WTC11 (cell line): Measurements from ENCODE around the gene KRI1. TPM values are rescaled to one million over a fixed set of nuclear protein-coding genes. Genes with fewer than 3 reads are reported as not detected.

Experiments
- ELF4 ChIP-seq: sonication (generic); formaldehyde crosslinking; IDR thresholded peaks from 2 replicates; pipeline ENCODE4 v1.8.1; 2022; ENCODE audit warnings: low read depth, mild to moderate bottlenecking, moderate library complexity, missing genetic modification reagents
- FOXJ3 ChIP-seq: sonication (generic); formaldehyde crosslinking; IDR thresholded peaks from 2 replicates; pipeline ENCODE4 v1.9.0; 2021; ENCODE audit warnings: missing genetic modification reagents, mild to moderate bottlenecking, borderline replicate concordance
- IRF2 ChIP-seq: sonication (generic); formaldehyde crosslinking; IDR thresholded peaks from 2 replicates; pipeline ENCODE4 v1.8.0; 2022; ENCODE audit warnings: low read depth, missing genetic modification reagents, borderline replicate concordance
- RELA ChIP-seq: sonication (generic); formaldehyde crosslinking; IDR thresholded peaks from 2 replicates; pipeline ENCODE4 v1.8.1; 2022; ENCODE audit warnings: missing genetic modification reagents, mild to moderate bottlenecking, borderline replicate concordance
- SMAD4 ChIP-seq: sonication (generic); formaldehyde crosslinking; IDR thresholded peaks from 2 replicates; pipeline ENCODE4 v1.8.0; 2022; ENCODE audit warnings: mild to moderate bottlenecking, missing genetic modification reagents
- SOX15 ChIP-seq: fragments of 250-450 bp; sonication (Bioruptor Pico); IDR thresholded peaks from 2 replicates; pipeline ENCODE4 v1.9.0; 2021; ENCODE audit warnings: mild to moderate bottlenecking
- ZNF263 ChIP-seq: sonication (generic); formaldehyde crosslinking; IDR thresholded peaks from 2 replicates; pipeline ENCODE4 v1.8.1; 2022; ENCODE audit warnings: low read depth, mild to moderate bottlenecking, moderate library complexity, missing genetic modification reagents
- ZNF423 ChIP-seq: fragments of 250-450 bp; sonication (Bioruptor Pico); IDR thresholded peaks from 2 replicates; pipeline ENCODE4 v2.1.2; 2022; ENCODE audit warnings: mild to moderate bottlenecking, moderate library complexity
- total RNA-seq: library from RNA; stranded (reverse); gene quantifications from 3 replicates; pipeline ENCODE4 v1.2.3, GENCODE V29; 2021
- TF ChIP-seq, protein P1 (sequence below): sonication (generic); formaldehyde crosslinking; IDR thresholded peaks from 2 replicates; pipeline ENCODE4 v1.8.1; 2023; ENCODE audit warnings: mild to moderate bottlenecking, missing genetic modification reagents
- TF ChIP-seq, protein P2 (sequence below): sonication (generic); formaldehyde crosslinking; IDR thresholded peaks from 2 replicates; pipeline ENCODE4 v1.8.1; 2023; ENCODE audit warnings: mild to moderate bottlenecking, missing genetic modification reagents, moderate library complexity
- TF ChIP-seq, protein P3 (sequence below): sonication (generic); formaldehyde crosslinking; IDR thresholded peaks from 2 replicates; pipeline ENCODE4 v1.8.0; 2023; ENCODE audit warnings: mild to moderate bottlenecking, missing genetic modification reagents
- TF ChIP-seq, protein P4 (sequence below): sonication (generic); formaldehyde crosslinking; IDR thresholded peaks from 2 replicates; pipeline ENCODE4 v1.8.1; 2023; ENCODE audit warnings: mild to moderate bottlenecking, missing genetic modification reagents, borderline replicate concordance
- TF ChIP-seq, protein P5 (sequence below): fragments of 200-600 bp; IDR thresholded peaks from 2 replicates; pipeline ENCODE4 v1.8.0; 2022; ENCODE audit warnings: antibody characterized with exemption
- TF ChIP-seq, protein P6 (sequence below): sonication (generic); formaldehyde crosslinking; IDR thresholded peaks from 2 replicates; pipeline ENCODE4 v1.8.0; 2023; ENCODE audit warnings: missing genetic modification reagents, mild to moderate bottlenecking, borderline replicate concordance
- TF ChIP-seq, protein P7 (sequence below): fragments of 250-450 bp; sonication (Bioruptor Pico); IDR thresholded peaks from 2 replicates; pipeline ENCODE4 v1.9.0; 2021; ENCODE audit warnings: mild to moderate bottlenecking, borderline replicate concordance

The KRI1 gene
- total RNA-seq, 1 experiment from 2014 or later: 43.6 TPM

DNA sequence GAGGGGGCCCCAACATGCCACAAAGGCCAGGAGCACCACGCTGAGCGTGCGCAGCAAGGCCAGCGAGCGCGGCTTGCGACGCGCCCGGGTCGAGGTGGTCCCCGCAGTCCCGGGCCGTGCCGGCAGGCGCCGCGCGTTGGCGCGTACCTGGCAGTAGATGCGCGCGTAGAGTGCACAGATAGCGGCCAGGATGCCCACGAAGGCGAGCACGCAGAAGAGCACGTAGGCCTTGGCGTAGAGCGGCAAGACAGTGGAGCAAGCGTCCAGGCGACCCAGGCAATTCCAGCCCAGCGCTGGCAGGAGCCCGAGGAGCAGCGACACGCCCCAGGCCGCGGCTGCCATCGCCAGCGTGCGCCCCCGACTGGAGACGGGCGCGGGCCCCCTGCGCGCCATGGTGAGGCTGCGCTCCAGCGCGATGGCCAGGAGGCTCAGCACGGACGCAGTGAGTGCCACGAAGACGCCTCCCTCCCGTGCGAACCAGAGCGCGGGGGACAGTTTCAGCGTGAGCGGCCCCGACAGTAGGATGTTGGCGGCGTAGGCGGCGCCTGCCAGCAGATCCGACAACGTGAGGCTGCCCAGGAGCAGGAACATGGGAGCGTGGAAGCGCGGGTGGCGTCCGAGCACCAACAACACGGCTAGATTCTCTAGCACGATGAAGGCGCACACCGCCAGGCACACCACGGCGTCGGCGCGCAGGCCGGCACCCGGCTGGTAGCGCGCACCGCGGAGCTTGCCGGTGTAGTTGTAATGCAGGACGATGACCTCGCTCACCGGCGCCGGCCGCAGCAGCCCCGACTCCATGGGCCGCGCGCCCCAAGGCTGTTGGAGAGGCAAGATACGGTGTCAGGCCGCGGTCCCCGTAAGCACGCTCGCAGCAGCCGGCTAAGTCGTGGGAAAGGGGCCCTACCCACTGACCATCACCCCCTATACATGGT, 51.3 kb downstream of the KRI1 start (continued):
- TF ChIP-seq, protein P1, sequence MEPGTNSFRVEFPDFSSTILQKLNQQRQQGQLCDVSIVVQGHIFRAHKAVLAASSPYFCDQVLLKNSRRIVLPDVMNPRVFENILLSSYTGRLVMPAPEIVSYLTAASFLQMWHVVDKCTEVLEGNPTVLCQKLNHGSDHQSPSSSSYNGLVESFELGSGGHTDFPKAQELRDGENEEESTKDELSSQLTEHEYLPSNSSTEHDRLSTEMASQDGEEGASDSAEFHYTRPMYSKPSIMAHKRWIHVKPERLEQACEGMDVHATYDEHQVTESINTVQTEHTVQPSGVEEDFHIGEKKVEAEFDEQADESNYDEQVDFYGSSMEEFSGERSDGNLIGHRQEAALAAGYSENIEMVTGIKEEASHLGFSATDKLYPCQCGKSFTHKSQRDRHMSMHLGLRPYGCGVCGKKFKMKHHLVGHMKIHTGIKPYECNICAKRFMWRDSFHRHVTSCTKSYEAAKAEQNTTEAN (CRISPR knock-in tag): peak; percentile 21; the same call in 1 of the 2 replicates
- TF ChIP-seq SOX15: no peak
- TF ChIP-seq, protein P2, sequence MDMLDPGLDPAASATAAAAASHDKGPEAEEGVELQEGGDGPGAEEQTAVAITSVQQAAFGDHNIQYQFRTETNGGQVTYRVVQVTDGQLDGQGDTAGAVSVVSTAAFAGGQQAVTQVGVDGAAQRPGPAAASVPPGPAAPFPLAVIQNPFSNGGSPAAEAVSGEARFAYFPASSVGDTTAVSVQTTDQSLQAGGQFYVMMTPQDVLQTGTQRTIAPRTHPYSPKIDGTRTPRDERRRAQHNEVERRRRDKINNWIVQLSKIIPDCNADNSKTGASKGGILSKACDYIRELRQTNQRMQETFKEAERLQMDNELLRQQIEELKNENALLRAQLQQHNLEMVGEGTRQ (CRISPR knock-in tag): no peak
- TF ChIP-seq, protein P3, sequence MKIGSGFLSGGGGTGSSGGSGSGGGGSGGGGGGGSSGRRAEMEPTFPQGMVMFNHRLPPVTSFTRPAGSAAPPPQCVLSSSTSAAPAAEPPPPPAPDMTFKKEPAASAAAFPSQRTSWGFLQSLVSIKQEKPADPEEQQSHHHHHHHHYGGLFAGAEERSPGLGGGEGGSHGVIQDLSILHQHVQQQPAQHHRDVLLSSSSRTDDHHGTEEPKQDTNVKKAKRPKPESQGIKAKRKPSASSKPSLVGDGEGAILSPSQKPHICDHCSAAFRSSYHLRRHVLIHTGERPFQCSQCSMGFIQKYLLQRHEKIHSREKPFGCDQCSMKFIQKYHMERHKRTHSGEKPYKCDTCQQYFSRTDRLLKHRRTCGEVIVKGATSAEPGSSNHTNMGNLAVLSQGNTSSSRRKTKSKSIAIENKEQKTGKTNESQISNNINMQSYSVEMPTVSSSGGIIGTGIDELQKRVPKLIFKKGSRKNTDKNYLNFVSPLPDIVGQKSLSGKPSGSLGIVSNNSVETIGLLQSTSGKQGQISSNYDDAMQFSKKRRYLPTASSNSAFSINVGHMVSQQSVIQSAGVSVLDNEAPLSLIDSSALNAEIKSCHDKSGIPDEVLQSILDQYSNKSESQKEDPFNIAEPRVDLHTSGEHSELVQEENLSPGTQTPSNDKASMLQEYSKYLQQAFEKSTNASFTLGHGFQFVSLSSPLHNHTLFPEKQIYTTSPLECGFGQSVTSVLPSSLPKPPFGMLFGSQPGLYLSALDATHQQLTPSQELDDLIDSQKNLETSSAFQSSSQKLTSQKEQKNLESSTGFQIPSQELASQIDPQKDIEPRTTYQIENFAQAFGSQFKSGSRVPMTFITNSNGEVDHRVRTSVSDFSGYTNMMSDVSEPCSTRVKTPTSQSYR (CRISPR knock-in tag): no peak
- no peak for TF ChIP-seq ZNF263 (CRISPR knock-in tag)
- TF ChIP-seq ELF4 (CRISPR knock-in tag): no peak
- no peak for TF ChIP-seq SMAD4
- no peak for TF ChIP-seq IRF2
- 0 out of 2 replicates have a peak, but pooled peaks have one; percentile 43 for TF ChIP-seq RELA (CRISPR knock-in tag)
- TF ChIP-seq, protein P4, sequence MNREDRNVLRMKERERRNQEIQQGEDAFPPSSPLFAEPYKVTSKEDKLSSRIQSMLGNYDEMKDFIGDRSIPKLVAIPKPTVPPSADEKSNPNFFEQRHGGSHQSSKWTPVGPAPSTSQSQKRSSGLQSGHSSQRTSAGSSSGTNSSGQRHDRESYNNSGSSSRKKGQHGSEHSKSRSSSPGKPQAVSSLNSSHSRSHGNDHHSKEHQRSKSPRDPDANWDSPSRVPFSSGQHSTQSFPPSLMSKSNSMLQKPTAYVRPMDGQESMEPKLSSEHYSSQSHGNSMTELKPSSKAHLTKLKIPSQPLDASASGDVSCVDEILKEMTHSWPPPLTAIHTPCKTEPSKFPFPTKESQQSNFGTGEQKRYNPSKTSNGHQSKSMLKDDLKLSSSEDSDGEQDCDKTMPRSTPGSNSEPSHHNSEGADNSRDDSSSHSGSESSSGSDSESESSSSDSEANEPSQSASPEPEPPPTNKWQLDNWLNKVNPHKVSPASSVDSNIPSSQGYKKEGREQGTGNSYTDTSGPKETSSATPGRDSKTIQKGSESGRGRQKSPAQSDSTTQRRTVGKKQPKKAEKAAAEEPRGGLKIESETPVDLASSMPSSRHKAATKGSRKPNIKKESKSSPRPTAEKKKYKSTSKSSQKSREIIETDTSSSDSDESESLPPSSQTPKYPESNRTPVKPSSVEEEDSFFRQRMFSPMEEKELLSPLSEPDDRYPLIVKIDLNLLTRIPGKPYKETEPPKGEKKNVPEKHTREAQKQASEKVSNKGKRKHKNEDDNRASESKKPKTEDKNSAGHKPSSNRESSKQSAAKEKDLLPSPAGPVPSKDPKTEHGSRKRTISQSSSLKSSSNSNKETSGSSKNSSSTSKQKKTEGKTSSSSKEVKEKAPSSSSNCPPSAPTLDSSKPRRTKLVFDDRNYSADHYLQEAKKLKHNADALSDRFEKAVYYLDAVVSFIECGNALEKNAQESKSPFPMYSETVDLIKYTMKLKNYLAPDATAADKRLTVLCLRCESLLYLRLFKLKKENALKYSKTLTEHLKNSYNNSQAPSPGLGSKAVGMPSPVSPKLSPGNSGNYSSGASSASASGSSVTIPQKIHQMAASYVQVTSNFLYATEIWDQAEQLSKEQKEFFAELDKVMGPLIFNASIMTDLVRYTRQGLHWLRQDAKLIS (CRISPR knock-in tag): no peak
- TF ChIP-seq FOXJ3 (CRISPR knock-in tag): no peak
- TF ChIP-seq, protein P5, sequence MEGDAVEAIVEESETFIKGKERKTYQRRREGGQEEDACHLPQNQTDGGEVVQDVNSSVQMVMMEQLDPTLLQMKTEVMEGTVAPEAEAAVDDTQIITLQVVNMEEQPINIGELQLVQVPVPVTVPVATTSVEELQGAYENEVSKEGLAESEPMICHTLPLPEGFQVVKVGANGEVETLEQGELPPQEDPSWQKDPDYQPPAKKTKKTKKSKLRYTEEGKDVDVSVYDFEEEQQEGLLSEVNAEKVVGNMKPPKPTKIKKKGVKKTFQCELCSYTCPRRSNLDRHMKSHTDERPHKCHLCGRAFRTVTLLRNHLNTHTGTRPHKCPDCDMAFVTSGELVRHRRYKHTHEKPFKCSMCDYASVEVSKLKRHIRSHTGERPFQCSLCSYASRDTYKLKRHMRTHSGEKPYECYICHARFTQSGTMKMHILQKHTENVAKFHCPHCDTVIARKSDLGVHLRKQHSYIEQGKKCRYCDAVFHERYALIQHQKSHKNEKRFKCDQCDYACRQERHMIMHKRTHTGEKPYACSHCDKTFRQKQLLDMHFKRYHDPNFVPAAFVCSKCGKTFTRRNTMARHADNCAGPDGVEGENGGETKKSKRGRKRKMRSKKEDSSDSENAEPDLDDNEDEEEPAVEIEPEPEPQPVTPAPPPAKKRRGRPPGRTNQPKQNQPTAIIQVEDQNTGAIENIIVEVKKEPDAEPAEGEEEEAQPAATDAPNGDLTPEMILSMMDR: no peak
- TF ChIP-seq, protein P6, sequence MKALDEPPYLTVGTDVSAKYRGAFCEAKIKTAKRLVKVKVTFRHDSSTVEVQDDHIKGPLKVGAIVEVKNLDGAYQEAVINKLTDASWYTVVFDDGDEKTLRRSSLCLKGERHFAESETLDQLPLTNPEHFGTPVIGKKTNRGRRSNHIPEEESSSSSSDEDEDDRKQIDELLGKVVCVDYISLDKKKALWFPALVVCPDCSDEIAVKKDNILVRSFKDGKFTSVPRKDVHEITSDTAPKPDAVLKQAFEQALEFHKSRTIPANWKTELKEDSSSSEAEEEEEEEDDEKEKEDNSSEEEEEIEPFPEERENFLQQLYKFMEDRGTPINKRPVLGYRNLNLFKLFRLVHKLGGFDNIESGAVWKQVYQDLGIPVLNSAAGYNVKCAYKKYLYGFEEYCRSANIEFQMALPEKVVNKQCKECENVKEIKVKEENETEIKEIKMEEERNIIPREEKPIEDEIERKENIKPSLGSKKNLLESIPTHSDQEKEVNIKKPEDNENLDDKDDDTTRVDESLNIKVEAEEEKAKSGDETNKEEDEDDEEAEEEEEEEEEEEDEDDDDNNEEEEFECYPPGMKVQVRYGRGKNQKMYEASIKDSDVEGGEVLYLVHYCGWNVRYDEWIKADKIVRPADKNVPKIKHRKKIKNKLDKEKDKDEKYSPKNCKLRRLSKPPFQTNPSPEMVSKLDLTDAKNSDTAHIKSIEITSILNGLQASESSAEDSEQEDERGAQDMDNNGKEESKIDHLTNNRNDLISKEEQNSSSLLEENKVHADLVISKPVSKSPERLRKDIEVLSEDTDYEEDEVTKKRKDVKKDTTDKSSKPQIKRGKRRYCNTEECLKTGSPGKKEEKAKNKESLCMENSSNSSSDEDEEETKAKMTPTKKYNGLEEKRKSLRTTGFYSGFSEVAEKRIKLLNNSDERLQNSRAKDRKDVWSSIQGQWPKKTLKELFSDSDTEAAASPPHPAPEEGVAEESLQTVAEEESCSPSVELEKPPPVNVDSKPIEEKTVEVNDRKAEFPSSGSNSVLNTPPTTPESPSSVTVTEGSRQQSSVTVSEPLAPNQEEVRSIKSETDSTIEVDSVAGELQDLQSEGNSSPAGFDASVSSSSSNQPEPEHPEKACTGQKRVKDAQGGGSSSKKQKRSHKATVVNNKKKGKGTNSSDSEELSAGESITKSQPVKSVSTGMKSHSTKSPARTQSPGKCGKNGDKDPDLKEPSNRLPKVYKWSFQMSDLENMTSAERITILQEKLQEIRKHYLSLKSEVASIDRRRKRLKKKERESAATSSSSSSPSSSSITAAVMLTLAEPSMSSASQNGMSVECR (CRISPR knock-in tag): peak; percentile 86; the same call in 1 of the 2 replicates
- TF ChIP-seq, protein P7, sequence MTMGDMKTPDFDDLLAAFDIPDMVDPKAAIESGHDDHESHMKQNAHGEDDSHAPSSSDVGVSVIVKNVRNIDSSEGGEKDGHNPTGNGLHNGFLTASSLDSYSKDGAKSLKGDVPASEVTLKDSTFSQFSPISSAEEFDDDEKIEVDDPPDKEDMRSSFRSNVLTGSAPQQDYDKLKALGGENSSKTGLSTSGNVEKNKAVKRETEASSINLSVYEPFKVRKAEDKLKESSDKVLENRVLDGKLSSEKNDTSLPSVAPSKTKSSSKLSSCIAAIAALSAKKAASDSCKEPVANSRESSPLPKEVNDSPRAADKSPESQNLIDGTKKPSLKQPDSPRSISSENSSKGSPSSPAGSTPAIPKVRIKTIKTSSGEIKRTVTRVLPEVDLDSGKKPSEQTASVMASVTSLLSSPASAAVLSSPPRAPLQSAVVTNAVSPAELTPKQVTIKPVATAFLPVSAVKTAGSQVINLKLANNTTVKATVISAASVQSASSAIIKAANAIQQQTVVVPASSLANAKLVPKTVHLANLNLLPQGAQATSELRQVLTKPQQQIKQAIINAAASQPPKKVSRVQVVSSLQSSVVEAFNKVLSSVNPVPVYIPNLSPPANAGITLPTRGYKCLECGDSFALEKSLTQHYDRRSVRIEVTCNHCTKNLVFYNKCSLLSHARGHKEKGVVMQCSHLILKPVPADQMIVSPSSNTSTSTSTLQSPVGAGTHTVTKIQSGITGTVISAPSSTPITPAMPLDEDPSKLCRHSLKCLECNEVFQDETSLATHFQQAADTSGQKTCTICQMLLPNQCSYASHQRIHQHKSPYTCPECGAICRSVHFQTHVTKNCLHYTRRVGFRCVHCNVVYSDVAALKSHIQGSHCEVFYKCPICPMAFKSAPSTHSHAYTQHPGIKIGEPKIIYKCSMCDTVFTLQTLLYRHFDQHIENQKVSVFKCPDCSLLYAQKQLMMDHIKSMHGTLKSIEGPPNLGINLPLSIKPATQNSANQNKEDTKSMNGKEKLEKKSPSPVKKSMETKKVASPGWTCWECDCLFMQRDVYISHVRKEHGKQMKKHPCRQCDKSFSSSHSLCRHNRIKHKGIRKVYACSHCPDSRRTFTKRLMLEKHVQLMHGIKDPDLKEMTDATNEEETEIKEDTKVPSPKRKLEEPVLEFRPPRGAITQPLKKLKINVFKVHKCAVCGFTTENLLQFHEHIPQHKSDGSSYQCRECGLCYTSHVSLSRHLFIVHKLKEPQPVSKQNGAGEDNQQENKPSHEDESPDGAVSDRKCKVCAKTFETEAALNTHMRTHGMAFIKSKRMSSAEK (CRISPR knock-in tag): no peak
- no peak for TF ChIP-seq ZNF423
